Nucleus accumbens (tissue), 56 donors: ENCODE results near the gene PLCB1.

Experiments
- DNase-seq, 56 donors: peaks; one replicate each; lab custom pipeline; 2025; lab: John Stamatoyannopoulos, UW

Gene PLCB1

GRCh38 chr20:8128291-8129060 is 3.6 kb upstream of the PLCB1 start:
- DNase-seq, result no peak

- no peak for DNase-seq
These were observed 2.7 kb upstream of the PLCB1 start for GRCh38 chr20:8129211-8129976.

DNA sequence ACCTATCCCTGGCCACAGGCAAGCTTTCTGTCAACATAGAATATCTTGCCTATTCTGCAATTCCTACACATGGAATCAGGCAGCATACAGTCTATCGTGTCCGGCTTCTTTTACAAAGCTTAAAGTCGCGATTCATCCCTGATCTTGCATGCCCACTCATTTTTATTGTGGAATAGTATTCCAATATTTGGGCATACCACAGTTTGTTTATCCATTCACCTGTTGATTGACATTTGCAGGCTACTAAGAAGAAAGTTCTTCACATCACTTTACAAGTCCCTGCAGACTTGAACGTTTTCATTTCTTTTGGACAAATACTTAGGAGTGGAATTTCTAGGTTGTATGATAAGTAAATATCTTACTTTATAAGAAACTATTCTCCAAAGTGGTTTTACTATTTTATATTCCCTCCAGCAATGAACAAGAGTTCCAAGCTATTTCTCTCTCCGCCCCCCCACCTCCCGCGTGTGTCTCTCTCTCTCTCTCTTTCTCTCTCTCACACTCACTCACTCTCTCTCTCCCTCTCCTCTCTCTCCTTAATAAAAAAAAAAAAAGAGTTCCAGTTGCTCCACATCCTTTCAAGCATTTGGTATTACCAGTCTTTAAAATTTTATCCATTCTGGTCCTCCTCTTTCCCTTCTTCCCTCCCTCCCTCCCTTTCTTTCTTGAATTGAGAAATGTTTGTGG is 1.1 kb upstream of the PLCB1 start:
- no peak for DNase-seq

- DNase-seq, result peak in 32 of 56 donors; percentile 6 to 61 (median 28)
These were observed 631 bp downstream of the PLCB1 start for GRCh38 chr20:8132484-8133309.

GRCh38 chr20:8133310-8133768 is 1.3 kb downstream of the PLCB1 start:
- DNase-seq, result peak in 4 of 56 donors; percentile 6 to 9 (median 8)

DNA sequence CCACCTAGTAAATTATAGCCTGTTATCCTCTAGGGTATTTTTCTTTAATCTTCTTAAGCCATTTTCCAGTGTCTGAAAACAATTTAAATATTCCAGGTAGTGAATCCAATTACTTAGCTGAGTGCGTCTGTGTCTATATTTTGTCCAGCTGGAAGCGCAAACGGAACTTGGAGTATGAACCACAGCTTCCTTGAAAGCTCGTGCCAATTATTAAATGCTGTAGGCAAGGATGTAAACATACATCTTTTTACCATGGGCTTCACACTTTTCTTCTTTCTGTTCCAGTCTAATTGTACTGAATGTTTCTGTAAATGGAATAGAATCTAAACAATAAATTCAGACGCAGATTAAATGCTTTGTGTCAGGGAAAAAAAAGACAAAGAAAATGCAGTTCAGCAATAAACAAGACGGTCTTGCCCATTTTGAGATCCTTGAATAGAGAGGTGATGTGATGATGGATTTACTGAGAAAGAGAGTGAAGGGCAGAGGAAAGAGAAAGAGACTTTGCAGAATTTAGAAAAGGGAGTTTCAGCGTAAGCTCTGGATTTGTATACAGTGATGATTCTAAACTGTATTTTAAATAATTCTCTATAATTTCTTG is 1.9 kb downstream of the PLCB1 start:
- DNase-seq, result no peak

DNA sequence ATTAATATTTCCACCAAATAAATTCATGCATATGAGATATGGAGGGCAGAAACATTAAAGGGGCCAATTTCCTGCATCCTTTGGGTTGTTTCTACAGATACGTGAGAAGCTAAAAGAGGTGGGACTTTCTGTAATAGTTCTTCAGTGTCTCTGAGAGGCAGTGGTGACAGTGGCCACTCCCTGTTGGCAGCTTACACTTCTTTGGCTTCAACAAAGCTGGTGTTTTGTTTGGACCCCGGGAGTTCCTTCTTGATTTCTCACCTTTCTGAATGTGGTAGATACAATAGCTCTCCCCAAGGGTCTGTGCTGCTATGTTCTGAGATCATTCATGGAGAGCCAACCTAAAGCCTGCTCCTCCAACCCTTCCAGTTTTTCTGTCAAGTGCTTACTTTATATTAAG is 7.8 kb downstream of the PLCB1 start:
- DNase-seq, result no peak

GRCh38 chr20:8143474-8143873 is 11.4 kb downstream of the PLCB1 start:
- no peak for DNase-seq

GRCh38 chr20:8144282-8145245 is 12.5 kb downstream of the PLCB1 start:
- DNase-seq, result no peak

DNA sequence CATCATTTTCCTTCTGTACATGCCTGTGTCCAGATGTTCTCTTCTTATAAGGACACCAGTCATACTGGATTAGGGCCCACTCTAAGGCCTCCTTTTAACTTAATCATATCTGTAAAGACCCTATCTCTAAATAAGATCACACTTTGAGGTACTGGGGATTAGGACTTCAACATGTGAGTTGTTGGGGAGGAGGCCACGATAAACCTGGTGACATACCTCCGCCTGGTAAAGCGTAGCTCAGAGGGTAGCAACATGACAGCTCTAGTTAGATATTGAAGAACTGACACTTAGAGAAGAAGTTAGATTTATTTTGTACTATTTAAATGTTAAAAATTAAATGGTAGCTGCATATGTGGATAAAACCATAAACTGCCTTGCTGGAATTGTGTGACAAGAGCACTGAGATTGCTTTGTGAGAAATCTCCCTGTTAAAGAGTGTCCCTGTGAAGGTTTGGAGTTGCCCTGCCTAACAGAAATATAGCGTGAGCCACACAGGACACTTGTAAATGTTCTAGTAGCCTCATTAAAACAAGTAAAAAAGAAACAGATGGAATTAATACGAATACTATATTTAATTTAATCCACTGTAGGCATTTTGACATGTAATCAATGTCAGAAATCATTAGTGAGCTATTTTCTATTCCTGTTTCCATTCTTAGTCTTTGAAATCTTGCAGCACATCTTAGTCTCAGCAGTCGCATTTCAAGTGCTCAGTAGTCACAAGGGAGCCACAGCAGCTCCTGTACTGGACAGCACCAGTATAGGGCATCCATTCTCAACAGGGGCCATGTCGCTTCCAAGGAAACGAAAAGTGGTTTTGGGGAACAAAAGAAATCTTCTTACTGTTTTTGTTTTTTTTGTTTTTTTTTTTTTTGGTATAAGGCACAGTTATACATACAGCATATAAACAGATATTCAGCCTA is 13.4 kb downstream of the PLCB1 start:
- no peak for DNase-seq

GRCh38 chr20:8147476-8147875 is 15.4 kb downstream of the PLCB1 start:
- DNase-seq, result no peak

- DNase-seq, result no peak
These were observed 16.4 kb downstream of the PLCB1 start for GRCh38 chr20:8148501-8148900.

GRCh38 chr20:8150591-8150990 is 18.5 kb downstream of the PLCB1 start:
- no peak for DNase-seq

DNA sequence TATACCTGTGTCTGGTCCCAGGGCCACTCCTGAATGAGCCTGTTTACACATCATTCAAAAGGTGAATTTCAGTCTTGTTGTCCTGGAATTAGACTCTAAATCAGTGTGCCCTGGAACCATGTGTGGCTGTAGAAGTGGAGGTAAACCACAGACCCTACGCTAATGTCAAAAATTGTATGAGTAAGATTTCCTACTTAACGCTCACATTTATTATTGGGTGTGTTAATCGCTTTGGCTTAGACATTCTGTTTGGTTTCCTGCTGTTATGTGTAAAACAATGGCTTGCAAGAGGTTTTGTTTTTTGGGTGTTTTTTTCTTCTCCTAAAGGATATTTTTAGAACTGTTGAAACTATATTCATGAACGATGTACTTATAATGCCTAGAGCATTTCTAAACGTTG is 19.3 kb downstream of the PLCB1 start:
- DNase-seq, result no peak

DNA sequence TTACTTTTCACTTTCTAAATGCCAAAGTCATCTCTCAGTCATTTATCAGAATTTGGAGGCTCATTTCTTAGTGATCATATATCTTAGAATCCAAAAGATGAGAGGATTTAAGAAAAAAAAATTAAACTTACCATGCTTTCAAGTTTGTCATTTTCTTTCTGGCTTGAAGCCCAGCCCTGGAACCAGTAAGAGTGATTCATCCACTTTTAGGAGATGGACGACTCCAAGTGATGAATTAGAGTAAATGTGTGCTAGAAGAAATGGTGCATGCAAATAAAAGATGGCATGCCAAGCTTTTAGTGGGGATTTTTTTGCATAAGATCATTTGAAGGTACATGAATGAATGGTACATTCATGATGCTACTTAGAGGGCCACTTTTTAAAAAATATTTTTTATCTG is 20.1 kb downstream of the PLCB1 start:
- no peak for DNase-seq

DNA sequence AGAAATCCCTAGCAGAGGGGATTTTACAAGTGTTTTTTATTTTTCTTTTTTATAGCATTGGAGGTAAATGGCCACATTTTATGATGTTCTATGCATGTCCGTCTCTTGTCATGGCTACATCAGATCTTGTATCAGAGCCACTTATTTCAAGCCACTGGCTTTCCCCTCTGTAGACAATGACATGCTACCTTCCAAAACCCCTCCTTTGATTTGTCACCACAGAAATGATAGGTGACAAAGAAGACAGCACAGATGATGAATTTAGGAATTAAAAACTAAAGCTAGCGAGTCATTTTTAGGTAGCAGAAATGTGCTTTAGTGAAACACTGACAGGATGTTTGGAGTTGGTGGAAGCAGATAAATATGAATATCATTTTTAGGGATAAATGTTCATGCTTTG is 20.8 kb downstream of the PLCB1 start:
- DNase-seq, result no peak

DNA sequence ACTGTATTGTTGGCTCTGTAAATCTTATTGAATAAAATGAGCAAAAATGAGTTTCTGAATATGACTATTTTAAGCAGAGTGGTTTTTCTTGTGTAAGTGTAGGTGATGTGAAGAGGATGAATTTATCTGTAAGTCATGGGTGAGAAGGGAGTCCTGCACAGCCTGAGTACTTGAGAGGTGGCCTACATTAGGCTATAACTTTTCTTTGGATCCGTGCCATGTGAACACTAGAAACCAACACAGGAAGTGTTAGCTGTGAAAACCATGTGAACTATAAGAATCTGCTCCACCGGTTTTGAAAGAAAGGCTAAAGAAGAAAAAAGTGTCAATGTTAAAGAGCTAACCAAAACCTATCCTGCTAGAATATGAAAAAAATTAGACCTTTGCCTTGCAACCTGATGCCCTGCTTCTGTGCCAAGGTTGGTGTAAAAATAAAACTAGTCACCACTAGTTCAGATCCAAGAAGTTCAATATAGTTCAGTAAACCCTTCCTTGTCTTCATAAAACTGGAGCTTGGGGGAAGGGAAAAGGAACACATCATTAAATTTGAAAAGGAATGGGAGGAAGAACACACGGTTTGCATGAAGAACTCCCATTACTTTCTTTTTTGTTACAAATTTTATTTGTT is 21.3 kb downstream of the PLCB1 start:
- DNase-seq, result no peak
